Measurements from ENCODE around the gene LCP2.

DNA sequence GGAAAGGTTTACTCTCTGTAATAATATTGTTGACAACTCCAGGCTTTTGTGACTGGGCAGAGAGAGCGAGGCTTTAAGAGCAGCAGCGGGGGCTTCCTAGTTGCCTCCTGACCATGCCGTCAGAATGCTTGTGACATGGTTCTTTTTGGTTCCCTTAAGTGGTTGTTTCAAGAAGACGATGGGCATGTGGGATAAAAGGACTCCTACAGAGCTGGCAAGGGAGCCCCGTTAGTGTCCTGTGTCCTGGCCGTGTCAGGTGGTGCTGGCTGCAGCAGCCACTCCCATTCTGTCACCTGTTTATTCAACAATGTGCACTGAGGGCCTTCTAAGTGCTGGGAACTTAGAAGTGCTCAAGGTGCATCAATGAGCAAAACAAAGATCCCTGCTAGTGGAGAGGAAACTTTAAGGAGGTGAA lies 19.7 kb downstream of the LCP2 start:
- TF ChIP-seq POLR2AphosphoS5 (IDR thresholded peaks at IDR 0.05) = no peak
- no peak for TF ChIP-seq POLR2A (IDR thresholded peaks at IDR 0.05)
- TF ChIP-seq EP300 (IDR thresholded peaks at IDR 0.05) = peak in 1 of 4 donors; percentile 40

All from upper lobe of left lung (tissue), 4 donors.